H1 (cell line): ENCODE data around the gene NRXN2. TPM values are rescaled to one million over a fixed set of nuclear protein-coding genes. Genes with fewer than 3 reads are reported as not detected.
A peak's percentile ranks its signal among the peaks of the same experiment; 100 is the strongest.

Experiments used
- ASH2L ChIP-seq: fragments of 200-600, 300-600 bp; sonication (generic); IDR thresholded peaks from one replicate; pipeline ENCODE4 v1.7.1; 2017; ENCODE audit warnings: low read length
- CBX5 ChIP-seq: fragments of 300-800, 300-1000 bp; sonication (generic); IDR thresholded peaks from 2 replicates; pipeline ENCODE4 v1.7.1; 2016; ENCODE audit warnings: antibody characterized with exemption, low read length, low read depth
- CHD2 ChIP-seq: IDR thresholded peaks from 2 replicates; pipeline ENCODE4 v1.6.1; 2012; ENCODE audit warnings: low read length, improper control_type of control experiment
- EGR1 ChIP-seq: IDR thresholded peaks from 2 replicates; pipeline ENCODE4 v1.6.1; 2011; ENCODE audit warnings: low read depth, low read length, borderline replicate concordance
- EZH2 ChIP-seq: fragments of 200-600 bp; sonication (generic); IDR thresholded peaks from 2 replicates; pipeline ENCODE4 v1.7.1; 2012; ENCODE audit warnings: low read depth, mild to moderate bottlenecking, moderate library complexity, low read length, inconsistent platforms; ENCODE audit not compliant: severe bottlenecking
- JUND ChIP-seq: IDR thresholded peaks from 2 replicates; pipeline ENCODE4 v1.6.1; 2011; ENCODE audit warnings: mild to moderate bottlenecking, improper control_type of control experiment, low read length
- KDM1A ChIP-seq: fragments of 200-600, 300-600 bp; sonication (generic); IDR thresholded peaks from 2 replicates; pipeline ENCODE4 v1.7.1; 2016; ENCODE audit warnings: mild to moderate bottlenecking, low read length, borderline replicate concordance
- KDM5A ChIP-seq: fragments of 200-600 bp; IDR thresholded peaks from 2 replicates; pipeline ENCODE4 v1.7.1; 2012; ENCODE audit warnings: mild to moderate bottlenecking, low read length, inconsistent platforms, mixed read lengths
- POLR2A ChIP-seq, 2 experiments: IDR thresholded peaks; 1 replicate in 1 of 2; 2 replicates in 1 of 2; pipeline ENCODE4 v1.6.1; 2011; ENCODE audit warnings: low read depth in 2 of 2, low read length in 2 of 2, mild to moderate bottlenecking in 2 of 2; ENCODE audit errors: control extremely low read depth in 1 of 2
- RXRA ChIP-seq: IDR thresholded peaks from 2 replicates; pipeline ENCODE4 v1.6.1; 2011; ENCODE audit warnings: low read depth, mild to moderate bottlenecking, low read length, moderate library complexity; ENCODE audit not compliant: insufficient read depth
- SAP30 ChIP-seq: fragments of 300-600 bp; sonication (generic); IDR thresholded peaks from 2 replicates; pipeline ENCODE4 v1.7.1; 2012; ENCODE audit warnings: low read length, moderate library complexity, mild to moderate bottlenecking, inconsistent platforms; ENCODE audit not compliant: insufficient read depth, insufficient replicate concordance
- SUZ12 ChIP-seq: fragments of 200-600 bp; sonication (generic); IDR thresholded peaks from 2 replicates; pipeline ENCODE4 v1.6.1; 2012; ENCODE audit warnings: mild to moderate bottlenecking, inconsistent platforms, low read length, moderate library complexity, mixed read lengths
- TAF1 ChIP-seq: IDR thresholded peaks from 2 replicates; pipeline ENCODE4 v1.6.1; 2011; ENCODE audit warnings: mild to moderate bottlenecking, low read depth, low read length
- TAF7 ChIP-seq: optimal IDR thresholded peaks from 2 replicates; pipeline ENCODE3; 2011; ENCODE audit warnings: low read depth, mild to moderate bottlenecking, inconsistent platforms, low read length, moderate library complexity, borderline replicate concordance
- TEAD4 ChIP-seq: IDR thresholded peaks from 2 replicates; pipeline ENCODE4 v1.6.1; 2012; ENCODE audit warnings: low read depth, low read length, inconsistent platforms, mixed read lengths
- polyA plus RNA-seq, 7 experiments: library from polyadenylated mRNA; depleted of rRNA in 3 of 7; stranded (reverse) in 5 of 7; unstranded in 2 of 7; fragments of >200 nt in 5 of 7; fragments of 200-250 nt in 2 of 7; gene quantifications; 1 replicate in 5 of 7; 2 replicates in 1 of 7; 4 replicates in 1 of 7; pipeline versions ENCODE4 v1.2.1 to v1.2.3, GENCODE V29; 2011 to 2013; ENCODE audit warnings: missing spikeins in 2 of 7, mixed read lengths in 2 of 7
- total RNA-seq: library from RNA; stranded (reverse); fragmentation: NEBNext Ultra II Directional; extraction: Animal tissue kit (Norgen Biotek cat#: 25700); gene quantifications from 2 replicates; pipeline ENCODE4 v1.2.1, GENCODE V29; 2021
- TF ChIP-seq, protein P1 (sequence below): IDR thresholded peaks from 2 replicates; pipeline ENCODE4 v1.6.1; 2011; ENCODE audit warnings: low read length, improper control_type of control experiment
- TF ChIP-seq, protein P2 (sequence below): IDR thresholded peaks from 2 replicates; pipeline ENCODE4 v1.6.1; 2012; ENCODE audit warnings: inconsistent platforms

Gene NRXN2
- total and polyA plus RNA-seq, 2 of the 8 experiments (the other 6 are each of a cell fraction or from before 2014, with no cell fraction given) = 1.3 to 11.5 TPM

DNA sequence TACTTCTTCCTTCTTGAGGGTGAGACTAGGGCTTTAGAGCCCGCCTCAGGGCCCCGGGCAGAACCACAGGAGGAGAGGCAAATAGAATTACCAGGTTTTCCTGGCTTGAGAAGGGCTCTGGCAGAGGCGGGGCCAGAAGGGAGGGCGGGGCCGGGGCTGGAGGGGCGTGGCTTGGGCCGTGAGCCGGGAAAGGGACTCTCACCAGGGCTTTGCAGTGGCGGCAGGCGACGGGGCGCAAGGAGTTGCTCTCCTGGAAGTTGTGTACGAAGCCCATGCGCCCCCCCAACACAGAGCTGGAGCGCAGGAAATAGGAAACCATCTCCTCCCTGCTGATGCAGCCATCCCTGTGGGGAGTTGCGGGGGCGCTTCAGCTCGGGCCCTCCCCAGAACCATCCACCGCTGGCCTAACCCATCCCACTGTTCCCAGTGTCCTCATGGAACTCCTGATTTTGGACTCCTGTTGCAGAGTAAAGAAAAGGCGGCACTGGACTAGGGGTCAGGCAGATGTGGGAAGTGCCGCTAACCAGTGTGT, 6.9 kb upstream of the NRXN2 start (continued):
- TF ChIP-seq CBX5 (no peak), POLR2A (IDR thresholded peaks at IDR 0.05; ENCODE audit: control extremely low read depth in 1 of 2, low read depth in 2 of 2, low read length in 2 of 2) (peak in 1 of 2 experiments; percentile 46; a peak in 1 of 3 replicates), RXRA (no peak), TEAD4 (no peak), EZH2 (no peak), SAP30 (no peak), TAF7 (no peak), KDM1A (no peak), CHD2 (no peak), SUZ12 (no peak), JUND (no peak), EGR1 (no peak), TAF1 (peak; percentile 53; the same call in 1 of the 2 replicates), KDM5A (no peak), ASH2L (no peak)
- TF ChIP-seq, protein P1, sequence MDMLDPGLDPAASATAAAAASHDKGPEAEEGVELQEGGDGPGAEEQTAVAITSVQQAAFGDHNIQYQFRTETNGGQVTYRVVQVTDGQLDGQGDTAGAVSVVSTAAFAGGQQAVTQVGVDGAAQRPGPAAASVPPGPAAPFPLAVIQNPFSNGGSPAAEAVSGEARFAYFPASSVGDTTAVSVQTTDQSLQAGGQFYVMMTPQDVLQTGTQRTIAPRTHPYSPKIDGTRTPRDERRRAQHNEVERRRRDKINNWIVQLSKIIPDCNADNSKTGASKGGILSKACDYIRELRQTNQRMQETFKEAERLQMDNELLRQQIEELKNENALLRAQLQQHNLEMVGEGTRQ = no peak
- TF ChIP-seq, protein P2, sequence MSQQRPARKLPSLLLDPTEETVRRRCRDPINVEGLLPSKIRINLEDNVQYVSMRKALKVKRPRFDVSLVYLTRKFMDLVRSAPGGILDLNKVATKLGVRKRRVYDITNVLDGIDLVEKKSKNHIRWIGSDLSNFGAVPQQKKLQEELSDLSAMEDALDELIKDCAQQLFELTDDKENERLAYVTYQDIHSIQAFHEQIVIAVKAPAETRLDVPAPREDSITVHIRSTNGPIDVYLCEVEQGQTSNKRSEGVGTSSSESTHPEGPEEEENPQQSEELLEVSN = 0 out of 2 replicates have a peak, but pooled peaks have one; percentile 24
